GM18499 (cell line): ENCODE results near the gene NAT9.

Source experiments
- ATAC-seq: cut with Tn5 transposase; IDR thresholded peaks from one replicate; pipeline ENCODE4 v1.9.1; 2021; ENCODE audit warnings: moderate number of reproducible peaks; ENCODE audit not compliant: insufficient read depth, unreplicated experiment

The NAT9 gene

DNA sequence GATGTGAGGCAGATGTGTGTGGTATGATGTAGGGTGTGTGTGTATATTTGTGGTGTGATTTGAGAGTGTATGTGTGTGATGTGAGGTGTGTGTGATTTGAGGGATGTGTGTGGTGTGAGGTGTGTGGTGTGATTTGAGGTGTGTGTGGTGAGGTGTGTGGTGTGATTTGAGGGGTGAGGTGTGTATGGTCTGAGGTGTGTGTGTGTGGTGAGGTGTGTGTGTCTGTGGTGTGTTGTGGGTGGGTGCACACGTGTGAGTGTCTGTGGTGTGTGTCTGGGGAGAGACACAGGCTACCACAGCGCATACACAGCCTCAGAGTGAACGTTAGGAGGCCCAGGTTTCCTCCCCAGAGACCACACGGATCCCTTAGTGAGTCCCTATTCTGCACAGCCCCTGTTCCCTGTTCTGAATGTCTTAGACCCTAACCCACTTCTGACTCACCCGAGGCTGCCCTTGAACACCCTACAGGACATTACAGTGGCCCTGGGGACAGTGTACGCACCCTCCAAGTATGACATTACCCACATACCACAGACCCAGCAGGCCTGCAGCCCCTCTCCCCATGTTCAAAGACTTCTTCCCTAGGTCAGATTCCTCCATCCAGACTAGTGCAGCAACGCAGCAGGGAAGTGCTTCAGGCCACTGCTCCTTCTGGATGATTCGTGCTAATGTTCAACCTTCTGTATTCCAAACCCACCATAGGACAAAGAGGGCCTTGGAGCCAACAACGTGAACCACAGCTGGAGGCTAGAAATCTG, 42.6 kb downstream of the NAT9 start:
- ATAC-seq, result no peak

- ATAC-seq, result no peak
These were observed 43.9 kb downstream of the NAT9 start for GRCh38 chr17:74732042-74732867.

DNA sequence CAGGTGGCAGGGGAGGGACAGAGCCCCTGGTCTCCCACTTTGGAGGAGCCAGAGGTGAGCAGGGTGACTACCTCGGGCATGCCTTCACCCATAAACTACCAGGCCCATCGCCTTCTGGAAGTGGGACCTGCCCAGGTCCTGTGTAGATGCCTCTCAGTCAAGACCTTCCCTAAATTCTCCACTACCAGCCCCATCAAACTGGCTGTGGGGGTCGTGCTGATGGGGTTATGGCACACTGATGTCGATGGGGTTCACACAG, 44.9 kb downstream of the NAT9 start:
- ATAC-seq, result no peak

- ATAC-seq, result no peak
These were observed 45.4 kb downstream of the NAT9 start for GRCh38 chr17:74730491-74731346.

- no peak for ATAC-seq
These were observed 46.3 kb downstream of the NAT9 start for GRCh38 chr17:74729866-74730265.

- no peak for ATAC-seq
These were observed 46.8 kb downstream of the NAT9 start for GRCh38 chr17:74729368-74729767.

GRCh38 chr17:74728702-74729075, 47.5 kb downstream of the NAT9 start:
- no peak for ATAC-seq

GRCh38 chr17:74728033-74728701, 48.0 kb downstream of the NAT9 start:
- no peak for ATAC-seq

DNA sequence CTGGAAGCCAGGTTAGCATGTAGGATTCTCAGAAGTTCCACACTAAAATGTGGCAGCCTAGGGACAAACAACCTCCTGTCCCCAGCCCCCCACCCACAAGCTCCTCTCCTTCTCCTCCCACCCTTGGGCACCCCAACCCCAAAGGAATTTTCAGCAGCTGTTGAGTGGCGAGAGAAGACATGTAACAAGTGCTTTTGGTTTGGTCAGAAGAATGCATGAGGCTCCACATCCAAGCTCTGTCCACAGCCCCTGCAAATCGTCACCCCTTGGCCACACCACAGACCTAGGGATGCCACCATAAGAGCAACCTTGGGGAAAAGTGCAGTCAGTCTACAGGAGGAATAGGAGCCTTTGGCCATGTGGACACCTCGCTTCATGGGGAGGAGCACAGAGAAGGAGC, 51.0 kb downstream of the NAT9 start:
- no peak for ATAC-seq

DNA sequence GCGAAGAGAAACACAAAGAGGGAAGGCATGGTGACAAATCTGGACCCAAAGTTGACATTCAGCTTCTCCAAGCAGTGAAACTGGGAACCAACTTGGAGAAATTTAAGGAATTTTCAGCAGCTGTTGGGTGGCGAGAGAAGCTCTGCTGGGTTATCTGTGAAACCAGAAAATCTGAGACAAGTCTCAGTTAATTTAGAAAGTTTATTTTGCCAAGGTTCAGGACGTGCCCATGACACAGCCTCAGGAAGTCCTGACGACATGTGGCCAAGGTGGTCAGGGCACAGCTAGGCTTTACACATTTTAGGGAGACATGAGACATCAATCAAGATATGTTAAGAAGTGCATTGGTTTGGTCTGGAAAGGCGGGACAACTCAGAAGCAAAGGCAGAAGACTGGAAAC, 52.3 kb downstream of the NAT9 start:
- ATAC-seq, result no peak

GRCh38 chr17:74722782-74723181, 53.4 kb downstream of the NAT9 start:
- ATAC-seq, result no peak
